Activated CD4-positive, alpha-beta T cell treated with anti-CD3 and anti-CD28 coated beads, Interleukin-2, amount 10 ng/mL, durations not matched to agents 24 days and 14 days (primary cell): ENCODE data around the gene KRT13. TPM values are rescaled to one million over a fixed set of nuclear protein-coding genes. Genes with fewer than 3 reads are reported as not detected.

ENCODE experiments used
- DNase-seq: peaks from one replicate; pipeline ENCODE4 v3.0.0; 2022
- H3K27ac Mint-ChIP-seq: one replicate; pipeline ENCODE4 v1.8.0; 2022; ENCODE audit warnings: mild to moderate bottlenecking, mixed read lengths
- H3K27me3 Mint-ChIP-seq: one replicate; pipeline ENCODE4 v1.8.0; 2022; ENCODE audit warnings: mixed read lengths
- H3K36me3 Mint-ChIP-seq: one replicate; pipeline ENCODE4 v1.8.0; 2022; ENCODE audit warnings: low read depth, mild to moderate bottlenecking, mixed read lengths
- H3K4me1 Mint-ChIP-seq: one replicate; pipeline ENCODE4 v1.8.0; 2021; ENCODE audit warnings: mixed read lengths
- H3K4me3 Mint-ChIP-seq: one replicate; pipeline ENCODE4 v1.8.0; 2022; ENCODE audit warnings: mild to moderate bottlenecking, moderate library complexity, mixed read lengths
- H3K9me3 Mint-ChIP-seq: one replicate; pipeline ENCODE4 v1.8.0; 2021; ENCODE audit warnings: mixed read lengths
- intact Hi-C: fragments of 100-400 bp; cut with micrococcal nuclease; formaldehyde crosslinking; loops from one replicate; pipeline ENCODE4 v1.15.1; 2023
- total RNA-seq: library from RNA; stranded (reverse); gene quantifications from 2 replicates; pipeline ENCODE4 v1.2.3, GENCODE V29; 2022

Gene KRT13
- total RNA-seq, 1 donor from 2014 or later, result not detected

- Mint-ChIP-seq H3K9me3 (no peaks in the 10 kb centered on the region), H3K4me1 (no peaks in the 10 kb centered on the region), H3K4me3 (no peak overlapping the region), H3K36me3 (no peaks in the 10 kb centered on the region), H3K27ac (no peak overlapping the region), H3K27me3 (peaks cover 46% of the 10 kb centered on the region)
- DNase-seq, result no peak
- intact Hi-C loops, result no loop called here
Measured at GRCh38 chr17:41532947-41533570, 27.6 kb upstream of the KRT13 start.

- H3K27ac Mint-ChIP-seq, result no peak overlapping the region
- H3K4me3 Mint-ChIP-seq, result no peak overlapping the region
- peaks cover 54% of the 10 kb centered on the region for H3K27me3 Mint-ChIP-seq
- no peaks in the 10 kb centered on the region for H3K4me1 Mint-ChIP-seq
- no peaks in the 10 kb centered on the region for H3K36me3 Mint-ChIP-seq
- no peak for DNase-seq
- H3K9me3 Mint-ChIP-seq, result no peaks in the 10 kb centered on the region
- intact Hi-C loops, result no loop called here
Measured at GRCh38 chr17:41531993-41532392, 26.6 kb upstream of the KRT13 start.

GRCh38 chr17:41530062-41531048, 24.9 kb upstream of the KRT13 start:
- Mint-ChIP-seq H3K4me1 (no peaks in the 10 kb centered on the region), H3K27ac (no peak overlapping the region), H3K27me3 (peaks cover 65% of the 10 kb centered on the region), H3K4me3 (no peak overlapping the region), H3K36me3 (no peaks in the 10 kb centered on the region), H3K9me3 (no peaks in the 10 kb centered on the region)
- intact Hi-C loops, result no loop called here
- no peak for DNase-seq

- Mint-ChIP-seq H3K27ac (no peak overlapping the region), H3K4me1 (no peaks in the 10 kb centered on the region), H3K36me3 (no peaks in the 10 kb centered on the region), H3K27me3 (peaks cover 63% of the 10 kb centered on the region), H3K4me3 (no peak overlapping the region), H3K9me3 (no peaks in the 10 kb centered on the region)
- no peak for DNase-seq
- intact Hi-C loops, result no loop called here
Measured at GRCh38 chr17:41529491-41529915, 24.1 kb upstream of the KRT13 start.

- intact Hi-C loops, result no loop called here
Measured at GRCh38 chr17:41528959-41529353, 23.5 kb upstream of the KRT13 start.

GRCh38 chr17:41527063-41528023, 21.9 kb upstream of the KRT13 start:
- no peak for DNase-seq
- H3K4me3 Mint-ChIP-seq, result no peak overlapping the region
- no peak overlapping the region for H3K27ac Mint-ChIP-seq
- H3K36me3 Mint-ChIP-seq, result no peaks in the 10 kb centered on the region
- peaks cover 57% of the 10 kb centered on the region for H3K27me3 Mint-ChIP-seq
- intact Hi-C loops, result no loop called here
- no peaks in the 10 kb centered on the region for H3K9me3 Mint-ChIP-seq
- H3K4me1 Mint-ChIP-seq, result no peaks in the 10 kb centered on the region

More at GRCh38 chr17:41528959-41529353, 23.5 kb upstream of the KRT13 start:
- Mint-ChIP-seq H3K4me3 (no peak overlapping the region), H3K27ac (no peak overlapping the region), H3K27me3 (peaks cover 65% of the 10 kb centered on the region), H3K4me1 (no peaks in the 10 kb centered on the region), H3K9me3 (no peaks in the 10 kb centered on the region), H3K36me3 (no peaks in the 10 kb centered on the region)
- DNase-seq, result no peak

GRCh38 chr17:41524261-41524660, 18.8 kb upstream of the KRT13 start:
- H3K27ac Mint-ChIP-seq, result no peak overlapping the region
- H3K36me3 Mint-ChIP-seq, result no peaks in the 10 kb centered on the region
- no peak for DNase-seq
- H3K9me3 Mint-ChIP-seq, result no peaks in the 10 kb centered on the region
- H3K27me3 Mint-ChIP-seq, result peaks cover 33% of the 10 kb centered on the region
- no peak overlapping the region for H3K4me3 Mint-ChIP-seq
- no peaks in the 10 kb centered on the region for H3K4me1 Mint-ChIP-seq
- intact Hi-C loops, result no loop called here

GRCh38 chr17:41523787-41524186, 18.4 kb upstream of the KRT13 start:
- no peak for DNase-seq
- Mint-ChIP-seq H3K27ac (no peak overlapping the region), H3K9me3 (no peaks in the 10 kb centered on the region), H3K36me3 (no peaks in the 10 kb centered on the region), H3K4me3 (no peak overlapping the region), H3K27me3 (peaks cover 29% of the 10 kb centered on the region), H3K4me1 (no peaks in the 10 kb centered on the region)
- intact Hi-C loops, result no loop called here

- Mint-ChIP-seq H3K9me3 (no peaks in the 10 kb centered on the region), H3K27ac (no peak overlapping the region)
Measured at GRCh38 chr17:41523225-41523593, 17.8 kb upstream of the KRT13 start.

GRCh38 chr17:41522301-41523224, 17.2 kb upstream of the KRT13 start:
- no peak for DNase-seq
- Mint-ChIP-seq H3K27ac (no peak overlapping the region), H3K27me3 (peaks cover 18% of the 10 kb centered on the region), H3K4me3 (no peak overlapping the region), H3K4me1 (no peaks in the 10 kb centered on the region), H3K9me3 (no peaks in the 10 kb centered on the region), H3K36me3 (no peaks in the 10 kb centered on the region)
- intact Hi-C loops, result no loop called here

More at GRCh38 chr17:41523225-41523593, 17.8 kb upstream of the KRT13 start:
- no peak for DNase-seq
- no peaks in the 10 kb centered on the region for H3K36me3 Mint-ChIP-seq
- peaks cover 23% of the 10 kb centered on the region for H3K27me3 Mint-ChIP-seq
- intact Hi-C loops, result no loop called here
- H3K4me1 Mint-ChIP-seq, result no peaks in the 10 kb centered on the region
- H3K4me3 Mint-ChIP-seq, result no peak overlapping the region

- no peak for DNase-seq
- H3K9me3 Mint-ChIP-seq, result no peaks in the 10 kb centered on the region
- H3K4me3 Mint-ChIP-seq, result no peak overlapping the region
- intact Hi-C loops, result no loop called here
- H3K4me1 Mint-ChIP-seq, result no peaks in the 10 kb centered on the region
- H3K36me3 Mint-ChIP-seq, result no peaks in the 10 kb centered on the region
- H3K27ac Mint-ChIP-seq, result no peak overlapping the region
- peaks cover 9% of the 10 kb centered on the region for H3K27me3 Mint-ChIP-seq
Measured at GRCh38 chr17:41521574-41522261, 16.3 kb upstream of the KRT13 start.

GRCh38 chr17:41520821-41521521, 15.6 kb upstream of the KRT13 start:
- H3K9me3 Mint-ChIP-seq, result no peaks in the 10 kb centered on the region
- no peaks in the 10 kb centered on the region for H3K36me3 Mint-ChIP-seq
- H3K27me3 Mint-ChIP-seq, result peaks cover 5% of the 10 kb centered on the region
- intact Hi-C loops, result no loop called here
- H3K4me1 Mint-ChIP-seq, result no peaks in the 10 kb centered on the region
- H3K4me3 Mint-ChIP-seq, result no peak overlapping the region
- H3K27ac Mint-ChIP-seq, result no peak overlapping the region
- no peak for DNase-seq
